ENCODE measurements around the gene TMEM108. TPM values are rescaled to one million over a fixed set of nuclear protein-coding genes. Genes with fewer than 3 reads are reported as not detected.

TMEM108 gene
- total and polyA plus RNA-seq, 2 experiments from 2014 or later = 7.4 to 15.3 TPM

GRCh38 chr3:133192967-133193366, 154.8 kb downstream of the TMEM108 start:
- Histone ChIP-seq H3K4me3 (no peak overlapping the region), H4K20me1 (replicated peaks; ENCODE audit: insufficient read depth) (0 out of 2 replicates have a peak, but pooled peaks cover 3% of the 10 kb centered on the region), H3K4me2 (no peak overlapping the region), H3K4me1 (ENCODE audit: insufficient read depth) (no peaks in the 10 kb centered on the region; the same call in 1 of the 2 replicates), H2AFZ (no peak overlapping the region), H3K9me2 (ENCODE audit: insufficient read depth) (peaks cover 9% of the 10 kb centered on the region; the same call in 1 of the 2 replicates), H3K36me3 (ENCODE audit: insufficient read depth) (no peaks in the 10 kb centered on the region), H3K27ac (ENCODE audit: low read depth) (no peak overlapping the region), H3F3A (replicated peaks; ENCODE audit: low read depth) (no peaks in the 10 kb centered on the region), H3K27me3 (ENCODE audit: insufficient read depth) (no peaks in the 10 kb centered on the region), H3K79me2 (replicated peaks; ENCODE audit: insufficient read depth) (no peaks in the 10 kb centered on the region)
- TF ChIP-seq, protein P1, sequence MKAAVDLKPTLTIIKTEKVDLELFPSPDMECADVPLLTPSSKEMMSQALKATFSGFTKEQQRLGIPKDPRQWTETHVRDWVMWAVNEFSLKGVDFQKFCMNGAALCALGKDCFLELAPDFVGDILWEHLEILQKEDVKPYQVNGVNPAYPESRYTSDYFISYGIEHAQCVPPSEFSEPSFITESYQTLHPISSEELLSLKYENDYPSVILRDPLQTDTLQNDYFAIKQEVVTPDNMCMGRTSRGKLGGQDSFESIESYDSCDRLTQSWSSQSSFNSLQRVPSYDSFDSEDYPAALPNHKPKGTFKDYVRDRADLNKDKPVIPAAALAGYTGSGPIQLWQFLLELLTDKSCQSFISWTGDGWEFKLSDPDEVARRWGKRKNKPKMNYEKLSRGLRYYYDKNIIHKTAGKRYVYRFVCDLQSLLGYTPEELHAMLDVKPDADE (IDR thresholded peaks at IDR 0.05) = no peak
- no peak for TF ChIP-seq CREB1 (CRISPR knock-in tag; IDR thresholded peaks at IDR 0.05; ENCODE audit: low read depth)
- no peak for TF ChIP-seq ZNF114 (CRISPR knock-in tag; IDR thresholded peaks at IDR 0.05)
- TF ChIP-seq REST (IDR thresholded peaks at IDR 0.05; ENCODE audit: unreplicated experiment) = no peak
- TF ChIP-seq STAT1 (IDR thresholded peaks at IDR 0.05; ENCODE audit: unreplicated experiment) = no peak
- no peak for TF ChIP-seq ZNF331 (CRISPR knock-in tag; IDR thresholded peaks at IDR 0.05; ENCODE audit: low read depth)
- no peak for TF ChIP-seq EZH2 (IDR thresholded peaks at IDR 0.05; ENCODE audit: low read depth, unreplicated experiment)
- no peak overlapping the region for H3K4me3 Mint-ChIP-seq
- H3K27me3 Mint-ChIP-seq (ENCODE audit: insufficient read depth, low read depth, poor library complexity) = peaks cover 4% of the 10 kb centered on the region
- ATAC-seq (no peak), DNase-seq (ENCODE audit: low spot score) (no peak)
- peaks cover 19% of the 10 kb centered on the region for H3K4me1 Mint-ChIP-seq
- peaks cover 2% of the 10 kb centered on the region; the same call in 1 of the 3 replicates for H3K36me3 Mint-ChIP-seq (ENCODE audit: low read depth)
- H3K27ac Mint-ChIP-seq = peak overlapping the region; percentile 40
- peaks cover 2% of the 10 kb centered on the region; the same call in 2 of the 3 replicates for H3K9me3 Mint-ChIP-seq

- ATAC-seq = no peak
- no peaks in the 10 kb centered on the region for H3K79me2 ChIP-seq (replicated peaks; ENCODE audit: insufficient read depth)
- no peaks in the 10 kb centered on the region for H3K27me3 ChIP-seq (ENCODE audit: insufficient read depth)
- H2AFZ ChIP-seq = no peak overlapping the region
- H3K4me3 ChIP-seq = no peak overlapping the region
- Mint-ChIP-seq H3K4me1 (peaks cover 15% of the 10 kb centered on the region), H3K4me3 (no peak overlapping the region), H3K9me3 (peaks cover 38% of the 10 kb centered on the region), H3K27ac (no peak overlapping the region), H3K27me3 (ENCODE audit: insufficient read depth, low read depth, poor library complexity) (no peaks in the 10 kb centered on the region), H3K36me3 (ENCODE audit: low read depth) (peaks cover 32% of the 10 kb centered on the region)
- H3K9me2 ChIP-seq (ENCODE audit: insufficient read depth) = peaks cover 10% of the 10 kb centered on the region; the same call in 1 of the 2 replicates
- no peaks in the 10 kb centered on the region for H4K20me1 ChIP-seq (replicated peaks; ENCODE audit: insufficient read depth)
- no peak overlapping the region for H3K4me2 ChIP-seq
- H3K27ac ChIP-seq (ENCODE audit: low read depth) = no peak overlapping the region
- no peaks in the 10 kb centered on the region; the same call in 1 of the 2 replicates for H3K4me1 ChIP-seq (ENCODE audit: insufficient read depth)
- H3K36me3 ChIP-seq (ENCODE audit: insufficient read depth) = peaks cover 16% of the 10 kb centered on the region
- H3F3A ChIP-seq (replicated peaks; ENCODE audit: low read depth) = no peaks in the 10 kb centered on the region
- DNase-seq (ENCODE audit: low spot score) = no peak
- no peak for TF ChIP-seq STAT1 (IDR thresholded peaks at IDR 0.05; ENCODE audit: unreplicated experiment)
- no peak for TF ChIP-seq ZNF462 (CRISPR knock-in tag; IDR thresholded peaks at IDR 0.05)
- no peak for TF ChIP-seq JUNB (IDR thresholded peaks at IDR 0.05; ENCODE audit: unreplicated experiment)
- TF ChIP-seq EZH2phosphoT487 (IDR thresholded peaks at IDR 0.05; ENCODE audit: unreplicated experiment) = no peak
- TF ChIP-seq POLR2AphosphoS5 (IDR thresholded peaks at IDR 0.05; ENCODE audit: low read depth) = no peak
- TF ChIP-seq ZNF114 (CRISPR knock-in tag; IDR thresholded peaks at IDR 0.05) = no peak
- no peak for TF ChIP-seq ZNF331 (CRISPR knock-in tag; IDR thresholded peaks at IDR 0.05; ENCODE audit: low read depth)
- no peak for TF ChIP-seq CREB1 (CRISPR knock-in tag; IDR thresholded peaks at IDR 0.05; ENCODE audit: low read depth)
- no peak for TF ChIP-seq EZH2 (IDR thresholded peaks at IDR 0.05; ENCODE audit: low read depth, unreplicated experiment)
Observed at GRCh38 chr3:133196527-133196926, 158.3 kb downstream of the TMEM108 start.
